Caco-2 (cell line): ENCODE data around the gene C1QTNF7. TPM values are rescaled to one million over a fixed set of nuclear protein-coding genes. Genes with fewer than 3 reads are reported as not detected.

ENCODE experiments used
- BruUV-seq: library from RNA; stranded (reverse); fragments of 400-500 nt; replicated peaks from 2 replicates; lab custom pipeline; 2021; lab: Mats Ljungman, UMichigan
- CTCF ChIA-PET: fragments of 300-600 bp; sonication (Branson Sonifier 250); formaldehyde crosslinking; loops from one replicate; lab custom pipeline; 2022; ENCODE audit warnings: antibody characterized with exemption; lab: Charles Lee
- POLR2A ChIA-PET: fragments of 300-600 bp; sonication (Branson Sonifier 250); formaldehyde crosslinking; loops from one replicate; lab custom pipeline; 2022; ENCODE audit warnings: antibody characterized with exemption; lab: Charles Lee
- DNase-seq, 2 experiments: peaks; one replicate each; pipeline versions ENCODE4 v3.0.0 to v3.0.0-alpha.2; 2020 to 2022
- H3K27me3 ChIP-seq: replicated peaks from 2 replicates; pipeline ENCODE4 v1.6.0; 2011; ENCODE audit warnings: low read length; ENCODE audit not compliant: control insufficient read depth, insufficient read depth
- H3K36me3 ChIP-seq: 2 replicates; pipeline ENCODE4 v1.5.1; 2011; ENCODE audit warnings: low read length; ENCODE audit not compliant: control insufficient read depth, insufficient read depth
- H3K4me1 ChIP-seq: fragments of 250-450 bp; sonication (Bioruptor Pico); 2 replicates; pipeline ENCODE4 v1.5.1; 2020; ENCODE audit warnings: mild to moderate bottlenecking
- H3K4me3 ChIP-seq: 2 replicates; pipeline ENCODE4 v1.5.1; 2011; ENCODE audit warnings: low read depth, mild to moderate bottlenecking, control low read depth, low read length
- H3K9me3 ChIP-seq: fragments of 250-450 bp; sonication (Bioruptor Pico); 2 replicates; pipeline ENCODE4 v1.5.1; 2020; ENCODE audit warnings: mild to moderate bottlenecking, moderate library complexity
- H3K27ac Mint-ChIP-seq: one replicate; pipeline ENCODE4 v1.8.0; 2022; ENCODE audit warnings: mixed read lengths; ENCODE audit not compliant: unreplicated experiment
- H3K27me3 Mint-ChIP-seq: one replicate; pipeline ENCODE4 v1.8.0; 2022; ENCODE audit warnings: mixed read lengths; ENCODE audit not compliant: insufficient read depth, unreplicated experiment
- H3K36me3 Mint-ChIP-seq: one replicate; pipeline ENCODE4 v1.8.0; 2022; ENCODE audit warnings: mild to moderate bottlenecking, mixed read lengths; ENCODE audit not compliant: insufficient read depth, unreplicated experiment
- H3K4me1 Mint-ChIP-seq: one replicate; pipeline ENCODE4 v1.8.0; 2022; ENCODE audit warnings: low read depth, mixed read lengths; ENCODE audit not compliant: unreplicated experiment
- H3K4me3 Mint-ChIP-seq: one replicate; pipeline ENCODE4 v1.8.0; 2022; ENCODE audit warnings: mild to moderate bottlenecking, moderate library complexity, mixed read lengths; ENCODE audit not compliant: unreplicated experiment
- H3K9me3 Mint-ChIP-seq: one replicate; pipeline ENCODE4 v1.8.0; 2022; ENCODE audit warnings: mixed read lengths; ENCODE audit not compliant: unreplicated experiment
- CTCF ChIP-seq, 2 experiments: fragments of 200-600 bp in 1 of 2; IDR thresholded peaks; 1 replicate in 1 of 2; 2 replicates in 1 of 2; pipeline versions ENCODE4 v1.5.1 to v1.8.0; 2011 to 2022; ENCODE audit warnings: antibody characterized with exemption in 1 of 2, control low read depth in 1 of 2, inconsistent platforms in 1 of 2, low read depth in 1 of 2, low read length in 1 of 2, mild to moderate bottlenecking in 1 of 2, moderate library complexity in 1 of 2; ENCODE audit not compliant: insufficient read depth in 1 of 2, severe bottlenecking in 1 of 2, unreplicated experiment in 1 of 2
- intact Hi-C: fragments of 100-400 bp; cut with micrococcal nuclease; formaldehyde crosslinking; loops from one replicate; pipeline ENCODE4 v1.10.0; 2022; ENCODE audit not compliant: unreplicated experiment
- total RNA-seq: library from RNA; stranded (reverse); gene quantifications from 2 replicates; pipeline ENCODE4 v1.2.3, GENCODE V29; 2022

Gene C1QTNF7
- total RNA-seq, 1 experiment from 2014 or later = not detected

GRCh38 chr4:15417233-15417660 lies 10.6 kb upstream of the C1QTNF7 start:
- no peaks in the 10 kb centered on the region for H3K36me3 ChIP-seq
- no peak overlapping the region for H3K27ac Mint-ChIP-seq
- ChIA-PET POLR2A (no interaction called here), CTCF (no interaction called here)
- no peaks in the 10 kb centered on the region for H3K9me3 ChIP-seq
- intact Hi-C loops = no loop called here
- no peaks in the 10 kb centered on the region for H3K9me3 Mint-ChIP-seq
- no peak overlapping the region for H3K4me3 Mint-ChIP-seq
- H3K4me1 ChIP-seq = no peaks in the 10 kb centered on the region
- no peaks in the 10 kb centered on the region for H3K36me3 Mint-ChIP-seq
- no peak for TF ChIP-seq CTCF (IDR thresholded peaks at IDR 0.05; ENCODE audit: insufficient read depth in 1 of 2, low read depth in 1 of 2, low read length in 1 of 2, severe bottlenecking in 1 of 2, unreplicated experiment in 1 of 2)
- DNase-seq = no peak
- no peaks in the 10 kb centered on the region for H3K27me3 ChIP-seq
- H3K4me1 Mint-ChIP-seq = peaks cover 6% of the 10 kb centered on the region
- peaks cover 22% of the 10 kb centered on the region for H3K27me3 Mint-ChIP-seq
- BruUV-seq = no TSS peak
- no peak overlapping the region for H3K4me3 ChIP-seq

GRCh38 chr4:15418956-15419355 lies 8.9 kb upstream of the C1QTNF7 start:
- no peaks in the 10 kb centered on the region for H3K36me3 Mint-ChIP-seq
- H3K9me3 Mint-ChIP-seq = no peaks in the 10 kb centered on the region
- intact Hi-C loops = no loop called here
- peaks cover 22% of the 10 kb centered on the region for H3K27me3 Mint-ChIP-seq
- no peak for DNase-seq
- no peaks in the 10 kb centered on the region for H3K36me3 ChIP-seq
- H3K4me1 ChIP-seq = no peaks in the 10 kb centered on the region
- H3K9me3 ChIP-seq = no peaks in the 10 kb centered on the region
- no peak for TF ChIP-seq CTCF (IDR thresholded peaks at IDR 0.05; ENCODE audit: insufficient read depth in 1 of 2, low read depth in 1 of 2, low read length in 1 of 2, severe bottlenecking in 1 of 2, unreplicated experiment in 1 of 2)
- no peak overlapping the region for H3K4me3 ChIP-seq
- POLR2A ChIA-PET = no interaction called here
- H3K4me1 Mint-ChIP-seq = peaks cover 6% of the 10 kb centered on the region
- CTCF ChIA-PET = no interaction called here
- no TSS peak for BruUV-seq
- no peak overlapping the region for H3K4me3 Mint-ChIP-seq
- H3K27ac Mint-ChIP-seq = no peak overlapping the region
- no peaks in the 10 kb centered on the region for H3K27me3 ChIP-seq

GRCh38 chr4:15420642-15421041 lies 7.2 kb upstream of the C1QTNF7 start:
- H3K27ac Mint-ChIP-seq = no peak overlapping the region
- POLR2A ChIA-PET = no interaction called here
- no peak overlapping the region for H3K4me3 ChIP-seq
- peaks cover 29% of the 10 kb centered on the region for H3K27me3 Mint-ChIP-seq
- TF ChIP-seq CTCF (IDR thresholded peaks at IDR 0.05; ENCODE audit: insufficient read depth in 1 of 2, low read depth in 1 of 2, low read length in 1 of 2, severe bottlenecking in 1 of 2, unreplicated experiment in 1 of 2) = no peak
- H3K9me3 Mint-ChIP-seq = no peaks in the 10 kb centered on the region
- CTCF ChIA-PET = no interaction called here
- H3K27me3 ChIP-seq = no peaks in the 10 kb centered on the region
- no peaks in the 10 kb centered on the region for H3K4me1 ChIP-seq
- no peaks in the 10 kb centered on the region for H3K36me3 Mint-ChIP-seq
- no peak for DNase-seq
- BruUV-seq = no TSS peak
- no peak overlapping the region for H3K4me3 Mint-ChIP-seq
- H3K4me1 Mint-ChIP-seq = peaks cover 6% of the 10 kb centered on the region
- H3K36me3 ChIP-seq = no peaks in the 10 kb centered on the region
- intact Hi-C loops = no loop called here
- H3K9me3 ChIP-seq = no peaks in the 10 kb centered on the region
